Epithelial cell of proximal tubule (primary cell): ENCODE results near the gene SLC7A5. TPM values are rescaled to one million over a fixed set of nuclear protein-coding genes. Genes with fewer than 3 reads are reported as not detected.

ENCODE experiments used
- DNase-seq: peaks from one replicate; pipeline ENCODE4 v3.0.0-alpha.2; 2011; ENCODE audit warnings: low read depth
- H3K4me3 ChIP-seq: 2 replicates; pipeline ENCODE4 v1.5.1; 2011; ENCODE audit warnings: low read depth, mild to moderate bottlenecking, low read length
- CTCF ChIP-seq: conservative IDR thresholded peaks from 2 replicates; pipeline ENCODE4 v1.5.1; 2012; ENCODE audit warnings: low read depth, mild to moderate bottlenecking, low read length
- total RNA-seq: library from RNA; depleted of rRNA; stranded (reverse); fragments of >200 nt; gene quantifications from 2 replicates; pipeline ENCODE4 v1.2.3, GENCODE V29; 2015

The SLC7A5 gene
- total RNA-seq, 1 donor from 2014 or later = 55.1 TPM

DNA sequence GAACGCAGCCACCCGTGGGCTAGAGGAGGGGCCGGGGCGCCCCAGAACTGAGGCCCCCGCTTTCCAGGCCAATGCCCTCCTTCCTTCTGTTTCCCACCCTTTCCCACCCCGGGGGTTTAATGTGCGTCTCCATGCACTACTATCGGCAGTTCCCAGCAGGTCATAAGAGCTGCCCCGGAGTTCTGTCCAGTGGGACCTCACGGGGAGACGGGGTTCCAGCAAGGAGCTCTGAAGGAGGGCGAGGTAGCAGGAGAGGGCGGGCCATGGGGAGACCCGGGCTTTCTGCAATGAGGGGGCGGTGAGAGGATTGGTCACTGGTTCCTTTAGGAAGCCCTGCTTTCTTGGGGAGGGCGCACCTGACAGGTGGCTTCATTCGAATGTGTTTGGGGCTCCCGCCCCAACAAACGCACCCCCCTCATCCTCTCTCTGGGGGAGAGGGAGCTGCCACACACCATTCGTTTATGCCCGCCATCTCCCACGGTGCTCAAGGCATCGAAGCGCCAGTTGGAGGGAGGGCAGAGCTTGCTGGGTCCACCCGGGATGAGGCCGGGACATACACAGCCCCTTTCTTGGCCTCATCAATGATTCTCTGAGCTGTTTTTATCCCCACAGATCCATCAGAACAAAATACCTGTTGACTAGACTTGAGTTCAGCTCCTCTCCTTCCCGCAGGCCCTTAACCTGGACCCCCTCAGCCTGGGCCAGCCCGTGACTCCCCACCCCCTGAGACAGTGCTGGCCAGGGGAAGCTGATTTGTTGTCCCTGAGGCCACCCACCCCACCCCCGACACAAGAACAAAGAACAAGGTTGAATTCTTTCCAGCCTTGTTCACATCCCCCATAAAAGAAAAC, 44.1 kb downstream of the SLC7A5 start:
- no peak for TF ChIP-seq CTCF
- no peak for DNase-seq
- H3K4me3 ChIP-seq = no peak overlapping the region

DNA sequence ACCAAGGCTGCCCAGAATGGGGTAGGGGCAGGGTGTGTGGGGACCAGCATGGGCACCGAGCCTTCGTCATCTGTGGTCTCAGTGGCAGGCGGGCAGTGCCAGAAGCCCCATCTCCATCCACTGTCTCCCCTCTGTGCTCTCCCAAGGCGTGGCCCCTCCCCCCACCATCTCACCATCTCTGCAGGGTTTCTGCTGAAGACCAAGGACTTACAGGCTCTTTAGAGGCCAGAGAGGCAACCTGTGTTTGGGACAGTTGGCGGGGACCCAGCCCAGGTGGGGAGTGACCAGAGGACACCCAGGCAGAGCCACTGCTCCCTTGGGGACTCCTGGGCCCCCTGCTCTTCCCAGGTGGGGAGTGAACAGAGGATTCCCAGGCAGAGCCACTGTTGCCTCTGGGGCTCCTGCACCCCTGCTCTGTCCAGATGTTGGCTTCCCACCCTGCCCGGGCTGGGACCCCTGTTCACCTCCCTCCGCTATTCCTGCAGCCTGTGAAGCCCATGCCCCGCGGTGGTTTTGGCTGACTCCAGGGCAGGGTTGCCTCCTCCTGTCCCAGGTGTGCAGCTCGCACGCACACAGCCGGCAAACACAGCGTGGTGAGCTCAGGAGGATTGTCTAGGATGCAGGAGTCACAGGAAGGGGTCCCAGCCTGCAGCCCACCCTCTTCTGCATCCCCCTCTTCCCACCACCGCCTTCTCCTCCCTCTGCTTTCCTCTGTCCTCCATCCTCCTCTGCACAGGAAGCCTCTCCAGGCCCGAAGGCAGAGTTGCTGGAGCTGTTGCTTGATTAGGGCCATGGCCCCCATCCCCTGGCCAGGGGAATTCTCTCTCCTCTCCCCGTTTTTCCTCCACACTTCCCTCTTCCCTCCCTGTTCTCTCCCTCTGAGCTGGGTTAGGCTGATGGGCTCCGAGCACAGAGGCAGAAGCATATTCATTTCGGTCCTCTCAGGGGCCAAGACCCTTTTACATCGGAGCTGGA, 45.0 kb downstream of the SLC7A5 start:
- no peak for TF ChIP-seq CTCF
- DNase-seq = no peak
- H3K4me3 ChIP-seq = no peak overlapping the region

DNA sequence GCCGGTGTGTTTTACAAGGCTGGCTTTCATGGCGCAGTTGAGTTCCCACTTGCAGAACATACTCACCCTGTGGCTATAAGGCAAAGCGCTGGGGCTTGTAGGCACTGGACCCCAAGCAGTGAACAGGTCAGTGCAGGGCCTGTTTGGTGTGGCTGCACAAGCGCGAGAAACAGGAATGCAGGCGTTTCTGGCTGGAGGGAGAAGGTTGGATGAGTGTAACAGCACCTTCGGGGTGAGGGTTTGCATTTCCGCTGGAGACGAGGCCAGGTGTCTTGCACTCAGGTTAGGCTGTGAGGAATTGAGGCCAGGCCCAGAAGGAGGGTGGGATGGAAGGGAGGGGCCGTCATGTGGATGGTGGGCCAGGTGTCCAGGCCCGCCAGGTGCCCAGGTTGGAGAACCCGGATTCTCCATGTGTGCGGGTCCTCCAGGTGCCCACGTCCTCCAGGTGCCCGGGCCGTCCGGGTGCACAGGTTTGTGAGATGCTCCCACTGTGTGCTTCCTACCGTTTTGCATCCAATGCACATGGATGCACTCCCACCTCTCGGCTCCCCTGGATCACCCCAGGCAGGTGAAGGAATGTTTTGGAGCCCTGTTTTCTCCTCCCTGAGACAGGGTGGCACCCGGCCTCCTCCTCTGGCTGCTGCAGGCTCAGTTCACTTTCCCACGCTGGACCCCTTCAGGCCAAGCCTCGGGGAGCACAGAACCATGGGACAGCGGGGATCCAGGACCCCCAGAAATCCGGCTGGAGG, 46.0 kb downstream of the SLC7A5 start:
- DNase-seq = no peak
- no peak for TF ChIP-seq CTCF

GRCh38 chr16:87822108-87822970, 47.0 kb downstream of the SLC7A5 start:
- DNase-seq = no peak
- no peak for TF ChIP-seq CTCF
- no peak overlapping the region for H3K4me3 ChIP-seq

More for the DNA sequence above, 46.0 kb downstream of the SLC7A5 start:
- H3K4me3 ChIP-seq = no peak overlapping the region

GRCh38 chr16:87821376-87822107, 47.8 kb downstream of the SLC7A5 start:
- no peak for TF ChIP-seq CTCF
- no peak overlapping the region for H3K4me3 ChIP-seq
- no peak for DNase-seq
